Stimulated activated CD8-positive, alpha-beta memory T cell treated with anti-CD3 and anti-CD28 coated beads, Interleukin-7, amount 100 ng/mL, for 48 hours (primary cell): ENCODE measurements around the gene INPP5A.

Source experiments
- DNase-seq, 2 donors: peaks; one replicate each; pipeline ENCODE4 v3.0.0-alpha.2; 2020; ENCODE audit warnings: low read depth in 1 of 2; ENCODE audit errors: extremely low read depth in 1 of 2

The INPP5A gene

GRCh38 chr10:132776186-132776585 lies 238.6 kb downstream of the INPP5A start:
- no peak for DNase-seq

- DNase-seq = no peak
Observed at GRCh38 chr10:132776821-132777220, 239.2 kb downstream of the INPP5A start.

- no peak for DNase-seq
Observed at GRCh38 chr10:132777441-132777840, 239.9 kb downstream of the INPP5A start.

- no peak for DNase-seq
Observed at GRCh38 chr10:132779549-132780294, 242.1 kb downstream of the INPP5A start.

GRCh38 chr10:132780356-132780755 lies 242.8 kb downstream of the INPP5A start:
- DNase-seq = no peak

- no peak for DNase-seq
Observed at GRCh38 chr10:132781556-132781955, 244.0 kb downstream of the INPP5A start.

- DNase-seq = no peak
Observed at GRCh38 chr10:132783165-132783939, 245.8 kb downstream of the INPP5A start.

GRCh38 chr10:132783940-132784865 lies 246.6 kb downstream of the INPP5A start:
- no peak for DNase-seq

GRCh38 chr10:132784866-132785722 lies 247.5 kb downstream of the INPP5A start:
- no peak for DNase-seq

GRCh38 chr10:132785723-132786475 lies 248.3 kb downstream of the INPP5A start, which contains the start of gene NKX6-2:
Gene NKX6-2, minus strand, starts transcription at chr10:132786147. Its CDS starts 199 bp downstream, at chr10:132785948.
- DNase-seq = no peak

- no peak for DNase-seq
Observed at GRCh38 chr10:132786476-132786883, 248.9 kb downstream of the INPP5A start.

- DNase-seq = no peak
Observed at GRCh38 chr10:132786884-132787494, 249.4 kb downstream of the INPP5A start.

- no peak for DNase-seq
Observed at GRCh38 chr10:132787495-132788179, 250.1 kb downstream of the INPP5A start.

GRCh38 chr10:132788180-132788830 lies 250.7 kb downstream of the INPP5A start:
- no peak for DNase-seq

- no peak for DNase-seq
Observed at GRCh38 chr10:132788831-132789219, 251.2 kb downstream of the INPP5A start.

- DNase-seq = no peak
Observed at GRCh38 chr10:132789659-132790148, 252.1 kb downstream of the INPP5A start.

GRCh38 chr10:132790470-132790869 lies 252.9 kb downstream of the INPP5A start:
- DNase-seq = no peak
